Measurements from ENCODE around the gene WDR89. TPM values are rescaled to one million over a fixed set of nuclear protein-coding genes. Genes with fewer than 3 reads are reported as not detected.

The WDR89 gene
- total RNA-seq, 1 experiment from 2014 or later: 19.7 TPM

DNA sequence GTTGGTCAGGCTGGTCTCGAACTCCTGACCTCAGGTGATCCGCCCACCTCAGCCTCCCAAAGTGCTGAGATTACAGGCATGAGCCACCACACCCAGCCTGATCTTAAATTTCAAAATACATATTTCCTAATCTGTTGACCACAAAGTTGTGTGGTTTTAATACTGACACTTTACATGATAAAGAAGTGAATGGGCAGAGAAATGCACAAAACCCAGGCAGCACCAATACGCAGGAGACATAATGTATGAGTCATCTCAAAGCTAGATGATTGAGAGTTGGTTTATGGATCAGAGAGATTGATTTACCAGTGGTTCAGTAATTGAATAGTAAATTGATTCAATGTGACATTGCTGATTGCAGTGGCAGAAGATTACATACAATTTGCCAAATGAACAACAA, 79.3 kb downstream of the WDR89 start:
- Mint-ChIP-seq H3K4me3 (ENCODE audit: low read depth, unreplicated experiment) (no peak overlapping the region), H3K27ac (ENCODE audit: unreplicated experiment) (no peak overlapping the region), H3K9me3 (ENCODE audit: low read depth, unreplicated experiment) (peaks cover 2% of the 10 kb centered on the region), H3K36me3 (ENCODE audit: insufficient read depth, unreplicated experiment) (peaks cover 10% of the 10 kb centered on the region), H3K4me1 (ENCODE audit: low read depth, unreplicated experiment) (peaks cover 18% of the 10 kb centered on the region), H3K27me3 (ENCODE audit: unreplicated experiment) (no peaks in the 10 kb centered on the region)
- peak; percentile 4 for DNase-seq
- BruUV-seq (replicated peaks): no TSS peak
- CTCF ChIA-PET: interaction anchor here (0.5 kb wide), 2 partner anchors 11 to 13 kb away, joined by 3 to 5 read pairs; no protein-coding TSS in a partner anchor
- intact Hi-C loops (cut with micrococcal nuclease; ENCODE audit: unreplicated experiment): loop anchor here (2.0 kb wide), 1 partner anchor 18 kb away; no protein-coding TSS in a partner anchor
- TF ChIP-seq, protein P1, sequence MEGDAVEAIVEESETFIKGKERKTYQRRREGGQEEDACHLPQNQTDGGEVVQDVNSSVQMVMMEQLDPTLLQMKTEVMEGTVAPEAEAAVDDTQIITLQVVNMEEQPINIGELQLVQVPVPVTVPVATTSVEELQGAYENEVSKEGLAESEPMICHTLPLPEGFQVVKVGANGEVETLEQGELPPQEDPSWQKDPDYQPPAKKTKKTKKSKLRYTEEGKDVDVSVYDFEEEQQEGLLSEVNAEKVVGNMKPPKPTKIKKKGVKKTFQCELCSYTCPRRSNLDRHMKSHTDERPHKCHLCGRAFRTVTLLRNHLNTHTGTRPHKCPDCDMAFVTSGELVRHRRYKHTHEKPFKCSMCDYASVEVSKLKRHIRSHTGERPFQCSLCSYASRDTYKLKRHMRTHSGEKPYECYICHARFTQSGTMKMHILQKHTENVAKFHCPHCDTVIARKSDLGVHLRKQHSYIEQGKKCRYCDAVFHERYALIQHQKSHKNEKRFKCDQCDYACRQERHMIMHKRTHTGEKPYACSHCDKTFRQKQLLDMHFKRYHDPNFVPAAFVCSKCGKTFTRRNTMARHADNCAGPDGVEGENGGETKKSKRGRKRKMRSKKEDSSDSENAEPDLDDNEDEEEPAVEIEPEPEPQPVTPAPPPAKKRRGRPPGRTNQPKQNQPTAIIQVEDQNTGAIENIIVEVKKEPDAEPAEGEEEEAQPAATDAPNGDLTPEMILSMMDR (IDR thresholded peaks at IDR 0.05; ENCODE audit: unreplicated experiment): no peak

- H3K4me1 Mint-ChIP-seq (ENCODE audit: low read depth, unreplicated experiment): no peaks in the 10 kb centered on the region
- H3K36me3 Mint-ChIP-seq (ENCODE audit: insufficient read depth, unreplicated experiment): no peaks in the 10 kb centered on the region
- CTCF ChIA-PET: interaction anchor here (0.6 kb wide), 1 partner anchor 15 kb away, joined by 3 read pairs; no protein-coding TSS in a partner anchor
- intact Hi-C loops (cut with micrococcal nuclease; ENCODE audit: unreplicated experiment): no loop called here
- BruUV-seq (replicated peaks): no TSS peak
- no peak overlapping the region for H3K4me3 Mint-ChIP-seq (ENCODE audit: low read depth, unreplicated experiment)
- H3K9me3 Mint-ChIP-seq (ENCODE audit: low read depth, unreplicated experiment): no peaks in the 10 kb centered on the region
- H3K27ac Mint-ChIP-seq (ENCODE audit: unreplicated experiment): no peak overlapping the region
- no peak for DNase-seq
- H3K27me3 Mint-ChIP-seq (ENCODE audit: unreplicated experiment): no peaks in the 10 kb centered on the region
- TF ChIP-seq, protein P1 (IDR thresholded peaks at IDR 0.05; ENCODE audit: unreplicated experiment): no peak
Observed at GRCh38 chr14:63555572-63555971, 86.1 kb downstream of the WDR89 start.

- Mint-ChIP-seq H3K4me3 (ENCODE audit: low read depth, unreplicated experiment) (no peak overlapping the region), H3K9me3 (ENCODE audit: low read depth, unreplicated experiment) (no peaks in the 10 kb centered on the region), H3K27me3 (ENCODE audit: unreplicated experiment) (no peaks in the 10 kb centered on the region), H3K4me1 (ENCODE audit: low read depth, unreplicated experiment) (no peaks in the 10 kb centered on the region), H3K27ac (ENCODE audit: unreplicated experiment) (no peak overlapping the region), H3K36me3 (ENCODE audit: insufficient read depth, unreplicated experiment) (no peaks in the 10 kb centered on the region)
- no peak for DNase-seq
- CTCF ChIA-PET: interaction anchor here (0.7 kb wide), 1 partner anchor 63 kb away, joined by 3 read pairs; no protein-coding TSS in a partner anchor
- no TSS peak for BruUV-seq (replicated peaks)
- intact Hi-C loops (cut with micrococcal nuclease; ENCODE audit: unreplicated experiment): no loop called here
- TF ChIP-seq, protein P1 (IDR thresholded peaks at IDR 0.05; ENCODE audit: unreplicated experiment): no peak
Observed at GRCh38 chr14:63551332-63551731, 90.3 kb downstream of the WDR89 start.

DNA sequence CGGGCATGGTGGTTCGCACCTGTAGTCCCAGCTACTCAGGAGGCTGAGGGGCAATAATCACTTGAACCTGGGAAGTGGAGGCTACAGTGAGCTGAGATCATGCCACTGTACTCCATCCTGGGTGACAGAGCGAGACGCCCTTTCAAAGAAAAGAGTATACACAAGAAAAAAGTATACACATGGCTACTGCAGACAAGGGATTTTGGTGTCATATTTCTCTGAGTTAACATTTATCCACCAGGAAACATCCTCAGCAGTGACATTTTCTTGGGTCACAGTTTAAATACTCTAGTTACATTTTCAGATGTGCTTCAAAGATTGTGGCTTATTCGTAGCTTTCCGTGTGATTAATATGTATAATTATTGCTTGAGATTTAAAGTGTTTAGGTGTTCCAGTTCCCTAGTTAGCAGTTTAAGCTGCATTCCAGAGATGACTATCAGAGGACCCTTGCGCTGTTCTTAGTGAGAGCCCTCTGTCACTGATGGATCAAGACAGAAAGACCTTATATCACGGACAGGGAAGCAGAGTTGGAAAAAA, 93.8 kb downstream of the WDR89 start:
- intact Hi-C loops (cut with micrococcal nuclease; ENCODE audit: unreplicated experiment): no loop called here
- peaks cover 18% of the 10 kb centered on the region for H3K36me3 Mint-ChIP-seq (ENCODE audit: insufficient read depth, unreplicated experiment)
- H3K27me3 Mint-ChIP-seq (ENCODE audit: unreplicated experiment): no peaks in the 10 kb centered on the region
- no peak for DNase-seq
- H3K27ac Mint-ChIP-seq (ENCODE audit: unreplicated experiment): no peak overlapping the region
- peaks cover 13% of the 10 kb centered on the region for H3K4me1 Mint-ChIP-seq (ENCODE audit: low read depth, unreplicated experiment)
- TF ChIP-seq, protein P1 (IDR thresholded peaks at IDR 0.05; ENCODE audit: unreplicated experiment): no peak
- H3K4me3 Mint-ChIP-seq (ENCODE audit: low read depth, unreplicated experiment): no peak overlapping the region
- CTCF ChIA-PET: no interaction called here
- no TSS peak for BruUV-seq (replicated peaks)
- no peaks in the 10 kb centered on the region for H3K9me3 Mint-ChIP-seq (ENCODE audit: low read depth, unreplicated experiment)

Other genes with a start within 250 kb of the WDR89 start
- gene PPP2R5E, start 98.5 kb downstream of the WDR89 start, total RNA-seq (2022): 46.2 and 52.5 TPM in 2 replicates
- 26.2 and 27.0 TPM in 2 replicates for gene SGPP1, start 86.2 kb upstream of the WDR89 start, total RNA-seq (2022)
- gene SYNE2, start 211.1 kb upstream of the WDR89 start, total RNA-seq (2022): 142 and 171 TPM in 2 replicates